IMR-90 (cell line): ENCODE data around the gene CREB5. TPM values are rescaled to one million over a fixed set of nuclear protein-coding genes. Genes with fewer than 3 reads are reported as not detected.

Experiments
- ATAC-seq: fragments of 200-7000 bp; cut with Tn5 transposase; 2 replicates; pipeline ENCODE4 v1.9.1; 2020; ENCODE audit warnings: low read depth, mild to moderate bottlenecking, moderate library complexity
- BruUV-seq: library from RNA; stranded (reverse); fragments of 400-500 nt; replicated peaks from 2 replicates; lab custom pipeline; 2021; lab: Mats Ljungman, UMichigan
- CTCF ChIA-PET: fragments of 300-600 bp; formaldehyde crosslinking; extraction: SDS; loops from one replicate; lab custom pipeline; 2021; ENCODE audit warnings: antibody characterized with exemption; lab: Yijun Ruan, JAX
- POLR2A ChIA-PET: fragments of 300-600 bp; sonication (Branson Sonifier 250); formaldehyde crosslinking; loops from one replicate; lab custom pipeline; 2022; ENCODE audit warnings: antibody characterized with exemption; ENCODE audit not compliant: unreplicated experiment; lab: Charles Lee
- DNase-seq: peaks from one replicate; pipeline ENCODE4 v3.0.0; 2013
- H2AFZ ChIP-seq: replicated peaks from 2 replicates; pipeline ENCODE3; 2013; ENCODE audit warnings: low read length, mild to moderate bottlenecking; ENCODE audit not compliant: poor library complexity
- H2AK5ac ChIP-seq: 2 replicates; pipeline ENCODE4 v1.6.1; 2013; ENCODE audit warnings: low read depth, low read length, inconsistent platforms
- H2AK9ac ChIP-seq: replicated peaks from 2 replicates; pipeline ENCODE3; 2013; ENCODE audit warnings: mild to moderate bottlenecking, low read depth, low read length, moderate library complexity; ENCODE audit not compliant: poor library complexity
- H2BK120ac ChIP-seq: 2 replicates; pipeline ENCODE4 v1.6.1; 2013; ENCODE audit warnings: low read depth, low read length, inconsistent platforms
- H2BK15ac ChIP-seq: 3 replicates; pipeline ENCODE4 v1.6.1; 2013; ENCODE audit warnings: low read depth, low read length, inconsistent platforms
- H2BK20ac ChIP-seq: 2 replicates; pipeline ENCODE4 v1.6.1; 2013; ENCODE audit warnings: low read depth, mild to moderate bottlenecking, inconsistent platforms, low read length, moderate library complexity
- H2BK5ac ChIP-seq: 2 replicates; pipeline ENCODE4 v1.6.1; 2013; ENCODE audit warnings: mild to moderate bottlenecking, low read depth, low read length, inconsistent platforms; ENCODE audit not compliant: poor library complexity, severe bottlenecking
- H3K14ac ChIP-seq: replicated peaks from 2 replicates; pipeline ENCODE4 v1.6.1; 2013; ENCODE audit warnings: low read depth, low read length, inconsistent platforms
- H3K18ac ChIP-seq: 2 replicates; pipeline ENCODE4 v1.6.1; 2013; ENCODE audit warnings: low read depth, low read length, control low read depth
- H3K23ac ChIP-seq: 2 replicates; pipeline ENCODE4 v1.6.1; 2013; ENCODE audit warnings: low read depth, low read length, inconsistent platforms
- H3K27ac ChIP-seq: 2 replicates; pipeline ENCODE4 v1.5.1; 2013; ENCODE audit warnings: mild to moderate bottlenecking, control low read depth, low read length; ENCODE audit not compliant: insufficient read depth
- H3K27me3 ChIP-seq: 2 replicates; pipeline ENCODE4 v1.6.1; 2013; ENCODE audit warnings: low read length; ENCODE audit not compliant: control insufficient read depth, insufficient read depth
- H3K36me3 ChIP-seq: 2 replicates; pipeline ENCODE4 v1.6.1; 2013; ENCODE audit warnings: low read length, mixed read lengths; ENCODE audit not compliant: control insufficient read depth, insufficient read depth
- H3K4ac ChIP-seq: 2 replicates; pipeline ENCODE4 v1.6.1; 2013; ENCODE audit warnings: low read depth, low read length, inconsistent platforms
- H3K4me1 ChIP-seq: 2 replicates; pipeline ENCODE4 v1.6.1; 2013; ENCODE audit warnings: low read length, mixed read lengths; ENCODE audit not compliant: control insufficient read depth, insufficient read depth
- H3K4me2 ChIP-seq: 2 replicates; pipeline ENCODE4 v1.6.1; 2013; ENCODE audit warnings: low read depth, mild to moderate bottlenecking, control low read depth, low read length, moderate library complexity
- H3K4me3 ChIP-seq: 2 replicates; pipeline ENCODE4 v1.5.1; 2013; ENCODE audit warnings: low read depth, mild to moderate bottlenecking, control low read depth, low read length, moderate library complexity; ENCODE audit not compliant: insufficient read depth
- H3K56ac ChIP-seq: 2 replicates; pipeline ENCODE4 v1.6.1; 2013; ENCODE audit warnings: low read length, inconsistent platforms; ENCODE audit not compliant: insufficient read depth; ENCODE audit errors: extremely low read depth
- H3K79me1 ChIP-seq, 2 experiments: 2 replicates each; pipeline ENCODE4 v1.6.1; 2013; ENCODE audit warnings: low read length in 2 of 2, inconsistent platforms in 1 of 2, low read depth in 1 of 2
- H3K9ac ChIP-seq: 2 replicates; pipeline ENCODE4 v1.6.1; 2013; ENCODE audit warnings: low read depth, low read length, control low read depth
- H3K9me1 ChIP-seq: 2 replicates; pipeline ENCODE4 v1.6.1; 2013; ENCODE audit warnings: low read length, inconsistent platforms; ENCODE audit not compliant: insufficient read depth
- H3K9me3 ChIP-seq: 2 replicates; pipeline ENCODE4 v1.6.1; 2013; ENCODE audit warnings: low read length; ENCODE audit not compliant: control insufficient read depth, insufficient read depth
- H4K20me1 ChIP-seq: 2 replicates; pipeline ENCODE4 v1.6.1; 2013; ENCODE audit warnings: low read length, inconsistent platforms; ENCODE audit not compliant: insufficient read depth
- H4K5ac ChIP-seq: 2 replicates; pipeline ENCODE4 v1.6.1; 2013; ENCODE audit warnings: mild to moderate bottlenecking, low read depth, low read length, control low read depth
- H4K8ac ChIP-seq, 2 experiments: 2 replicates each; pipeline ENCODE4 v1.6.1; 2013; ENCODE audit warnings: low read depth in 2 of 2, low read length in 2 of 2, control low read depth in 1 of 2, inconsistent platforms in 1 of 2
- H4K91ac ChIP-seq: 2 replicates; pipeline ENCODE4 v1.6.1; 2013; ENCODE audit warnings: low read depth, low read length, inconsistent platforms; ENCODE audit not compliant: insufficient read depth
- CEBPB ChIP-seq: IDR thresholded peaks from 2 replicates; pipeline ENCODE4 v1.6.1; 2012; ENCODE audit warnings: low read depth, low read length, improper control_type of control experiment
- RFX5 ChIP-seq: IDR thresholded peaks from 2 replicates; pipeline ENCODE4 v1.8.0; 2012; ENCODE audit warnings: low read depth, mild to moderate bottlenecking, low read length, moderate library complexity
- WGBS, 2 experiments: methylation state at CpG; one replicate each; pipeline versions ENCODE4 v1.1.5 to v1.1.7; 2013; ENCODE audit warnings: missing lambda C conversion rate in 2 of 2; ENCODE audit not compliant: insufficient read length in 1 of 2; ENCODE audit errors: extremely low coverage in 2 of 2; 5-methylcytosine and 5-hydroxymethylcytosine counted together
- dilution Hi-C: fragments of 300-500 bp; cut with HindIII; formaldehyde crosslinking; loops from one replicate; pipeline ENCODE4 v1.14.3; 2018; ENCODE audit warnings: low sequenced_read_pairs; ENCODE audit not compliant: unreplicated experiment
- in situ Hi-C: fragments of 300-500 bp; cut with MboI; formaldehyde crosslinking; loops from 3 replicates; pipeline ENCODE4 v1.14.3; 2019; ENCODE audit warnings: low sequenced_read_pairs, inconsistent platforms, mixed read lengths
- intact Hi-C: fragments of 100-400 bp; cut with micrococcal nuclease; formaldehyde crosslinking; loops from 2 replicates; pipeline ENCODE4 v1.10.0; 2022
- polyA plus RNA-seq, 3 experiments: library from polyadenylated mRNA; depleted of rRNA; stranded (reverse); fragments of >200 nt; gene quantifications; 2 replicates each; pipeline ENCODE4 v1.2.3, GENCODE V29; 2012; ENCODE audit warnings: low replicate concordance in 1 of 3
- total RNA-seq: library from RNA; depleted of rRNA; stranded (reverse); fragments of >200 nt; gene quantifications from 2 replicates; pipeline ENCODE4 v1.2.3, GENCODE V29; 2012

Gene CREB5
- total and polyA plus RNA-seq, 2 of the 4 experiments (the other 2 are of a cell fraction): 7.3 to 13.1 TPM

- no peak for TF ChIP-seq CEBPB
- TF ChIP-seq RFX5: no peak
- no peak for DNase-seq
- H3K18ac ChIP-seq: no peak overlapping the region
Observed at GRCh38 chr7:28406192-28406591, 6.1 kb upstream of the CREB5 start.

More at GRCh38 chr7:28406192-28406591, 6.1 kb upstream of the CREB5 start:
- H3K4me1 ChIP-seq: peaks cover 7% of the 10 kb centered on the region; the same call in 1 of the 2 replicates
- no peak for ATAC-seq
- no peaks in the 10 kb centered on the region for H3K9me3 ChIP-seq
- H2AFZ ChIP-seq: no peak overlapping the region
- 0 out of 2 replicates have a peak, but pooled peaks cover 3% of the 10 kb centered on the region for H4K20me1 ChIP-seq
- H4K5ac ChIP-seq: no peak overlapping the region
- BruUV-seq: no TSS peak
- no peak overlapping the region for H3K4me2 ChIP-seq
- WGBS, 2 experiments: no CpG with 5 or more reads among the region's 5 CpGs
- H3K27ac ChIP-seq: no peak overlapping the region
- peak overlapping the region; percentile 49; the same call in 1 of the 2 replicates for H2AK5ac ChIP-seq
- no peak overlapping the region for H4K8ac ChIP-seq
- dilution Hi-C loops: no loop called here
- H3K9me1 ChIP-seq: 0 out of 2 replicates have a peak, but pooled peaks cover 3% of the 10 kb centered on the region
- H2BK15ac ChIP-seq: no peak overlapping the region
- intact Hi-C loops: no loop called here
- H3K14ac ChIP-seq: no peak overlapping the region; the same call in 1 of the 2 replicates
- H3K23ac ChIP-seq: no peak overlapping the region
- H2AK9ac ChIP-seq: no peak overlapping the region
- no peak overlapping the region for H2BK120ac ChIP-seq
- ChIA-PET POLR2A (no interaction called here), CTCF (no interaction called here)
- peaks cover 0 to 9% of the 10 kb centered on the region in 2 experiments; a peak in 2 of 4 replicates for H3K79me1 ChIP-seq
- no peak overlapping the region for H3K4me3 ChIP-seq
- H3K36me3 ChIP-seq: no peaks in the 10 kb centered on the region
- no peak overlapping the region for H3K56ac ChIP-seq
- in situ Hi-C loops: loop anchor here (10.0 kb wide), 1 partner anchor 111 kb away; no protein-coding TSS in a partner anchor
- no peak overlapping the region for H3K4ac ChIP-seq
- H3K27me3 ChIP-seq: no peaks in the 10 kb centered on the region
- no peak overlapping the region for H3K9ac ChIP-seq
- H2BK20ac ChIP-seq: 0 out of 2 replicates have a peak overlapping the region, but pooled peaks have one; percentile 10
- H4K91ac ChIP-seq: no peak overlapping the region
- no peak overlapping the region for H2BK5ac ChIP-seq
